ENCODE measurements around the gene AFP. TPM values are rescaled to one million over a fixed set of nuclear protein-coding genes. Genes with fewer than 3 reads are reported as not detected.

Gene AFP
- total and polyA plus RNA-seq, 10 of the 15 experiments (the other 5 are each of a cell fraction or from before 2014, with no cell fraction given), result 0.72 TPM; not detected in 9

GRCh38 chr4:73450398-73451004, 14.5 kb downstream of the AFP start:
- FAIRE-seq (no peak), ATAC-seq (no peak), DNase-seq (ENCODE audit: low read depth, low spot score) (no peak)
- H3K79me2 ChIP-seq (ENCODE audit: control insufficient read depth, insufficient read depth, low read length), result no peaks in the 10 kb centered on the region
- CTCF ChIA-PET, result interaction anchor here (5.7 kb wide), 1 partner anchor 110 kb away, joined by 53 read pairs; no protein-coding TSS in a partner anchor
- H3K27ac ChIP-seq (ENCODE audit: control insufficient read depth, insufficient read depth), result no peak overlapping the region
- SMC1A ChIA-PET (ENCODE audit: uncharacterized antibody, unreplicated experiment), result no interaction called here
- WGBS (ENCODE audit: insufficient coverage, insufficient replicate concordance, low lambda C conversion rate, missing lambda C conversion rate), result 32% methylated on average over 9 of the region's 9 CpGs
- H3K27me3 ChIP-seq (replicated peaks in 1 of 2; ENCODE audit: control insufficient read depth in 2 of 2, insufficient read depth in 2 of 2, low read length in 1 of 2), result no peaks in the 10 kb centered on the region
- H3K4me1 ChIP-seq (ENCODE audit: control insufficient read depth, insufficient read depth, low read length), result no peaks in the 10 kb centered on the region
- H3K9me3 ChIP-seq (replicated peaks; ENCODE audit: control insufficient read depth, insufficient read depth, low read length), result no peaks in the 10 kb centered on the region
- POLR2A ChIA-PET, result no interaction called here
- intact Hi-C loops (cut with micrococcal nuclease; ENCODE audit: unreplicated experiment) (no loop called here), in situ Hi-C loops (cut with MboI) (loop anchor here (10.0 kb wide), 1 partner anchor 64 kb away; no protein-coding TSS in a partner anchor)
- H3K9ac ChIP-seq (ENCODE audit: control insufficient read depth, insufficient read depth, low read length), result no peak overlapping the region
- TF ChIP-seq RAD51 (IDR thresholded peaks at IDR 0.05) (no peak), NR2C2 (IDR thresholded peaks at IDR 0.05; ENCODE audit: borderline replicate concordance, control insufficient read depth, insufficient read length, low read depth) (no peak), YY1 (IDR thresholded peaks at IDR 0.05; ENCODE audit: low read depth, low read length) (no peak)
- BruUV-seq (replicated peaks), result no TSS peak
- no peaks in the 10 kb centered on the region for H4K20me1 ChIP-seq (ENCODE audit: control insufficient read depth, insufficient read depth)
- no peaks in the 10 kb centered on the region for H3K36me3 ChIP-seq (ENCODE audit: control insufficient read depth in 2 of 2, insufficient read depth in 2 of 2, low read length in 1 of 2)
- RAD21 ChIA-PET (ENCODE audit: unreplicated experiment), result no interaction called here
- no peak overlapping the region for H2AFZ ChIP-seq (ENCODE audit: control insufficient read depth, low read depth, low read length)
- no peak overlapping the region for H3K4me2 ChIP-seq (ENCODE audit: control insufficient read depth, insufficient read depth)
- H3K4me3 ChIP-seq, result no peak overlapping the region

GRCh38 chr4:73451404-73451803, 15.4 kb downstream of the AFP start:
- BruUV-seq (replicated peaks), result no TSS peak
- no peak overlapping the region for H3K27ac ChIP-seq (ENCODE audit: control insufficient read depth, insufficient read depth)
- H3K9me3 ChIP-seq (replicated peaks; ENCODE audit: control insufficient read depth, insufficient read depth, low read length), result no peaks in the 10 kb centered on the region
- ChIA-PET SMC1A (ENCODE audit: uncharacterized antibody, unreplicated experiment) (no interaction called here), POLR2A (no interaction called here), RAD21 (ENCODE audit: unreplicated experiment) (interaction anchor here (0.6 kb wide), 1 partner anchor 108 kb away, joined by 5 read pairs; no protein-coding TSS in a partner anchor), CTCF (interaction anchor here (0.5 to 1.5 kb wide), 3 partner anchors 110 to 923 kb away, joined by 3 to 6 read pairs (median 3); no protein-coding TSS in a partner anchor)
- ATAC-seq (no peak), DNase-seq (ENCODE audit: low read depth, low spot score) (no peak), FAIRE-seq (no peak)
- no peaks in the 10 kb centered on the region for H3K79me2 ChIP-seq (ENCODE audit: control insufficient read depth, insufficient read depth, low read length)
- no peaks in the 10 kb centered on the region for H3K36me3 ChIP-seq (ENCODE audit: control insufficient read depth in 2 of 2, insufficient read depth in 2 of 2, low read length in 1 of 2)
- no peaks in the 10 kb centered on the region for H4K20me1 ChIP-seq (ENCODE audit: control insufficient read depth, insufficient read depth)
- H3K4me2 ChIP-seq (ENCODE audit: control insufficient read depth, insufficient read depth), result no peak overlapping the region
- H3K9ac ChIP-seq (ENCODE audit: control insufficient read depth, insufficient read depth, low read length), result no peak overlapping the region
- H3K4me1 ChIP-seq (ENCODE audit: control insufficient read depth, insufficient read depth, low read length), result no peaks in the 10 kb centered on the region
- intact Hi-C loops (cut with micrococcal nuclease; ENCODE audit: unreplicated experiment), result no loop called here
- no peak for TF ChIP-seq MEF2A (IDR thresholded peaks at IDR 0.05; ENCODE audit: insufficient read depth, low read depth, low read length)
- H2AFZ ChIP-seq (ENCODE audit: control insufficient read depth, low read depth, low read length), result no peak overlapping the region
- in situ Hi-C loops (cut with MboI), result loop anchor here (10.0 kb wide), 1 partner anchor 63 kb away; no protein-coding TSS in a partner anchor
- H3K4me3 ChIP-seq, result no peak overlapping the region
- 29% methylated on average over 3 of the region's 3 CpGs for WGBS (ENCODE audit: insufficient coverage, insufficient replicate concordance, low lambda C conversion rate, missing lambda C conversion rate)
- no peaks in the 10 kb centered on the region for H3K27me3 ChIP-seq (replicated peaks in 1 of 2; ENCODE audit: control insufficient read depth in 2 of 2, insufficient read depth in 2 of 2, low read length in 1 of 2)
